GM12892 (cell line): ENCODE results near the gene OARD1.

ENCODE experiments used
- DNase-seq: peaks from one replicate; pipeline ENCODE4 v3.0.0; 2011; ENCODE audit not compliant: insufficient read length
- FAIRE-seq: peaks from 2 replicates; lab custom pipeline; 2011; peaks lifted over from hg19 to GRCh38; lab: Jason Lieb, UNC
- POLR2A ChIP-seq: IDR thresholded peaks from 2 replicates; pipeline ENCODE4 v1.6.1; 2011; ENCODE audit warnings: low read depth, low read length, control low read depth
- POLR2AphosphoS5 ChIP-seq: IDR thresholded peaks from 2 replicates; pipeline ENCODE4 v1.6.1; 2011; ENCODE audit warnings: low read depth, low read length, control low read depth
- TAF1 ChIP-seq: IDR thresholded peaks from 2 replicates; pipeline ENCODE4 v1.6.1; 2011; ENCODE audit warnings: low read depth, mild to moderate bottlenecking, control low read depth, low read length, borderline replicate concordance

OARD1 gene

GRCh38 chr6:41055149-41055548 is 17.0 kb downstream of the OARD1 start:
- TF ChIP-seq POLR2A (no peak), TAF1 (no peak), POLR2AphosphoS5 (no peak)
- DNase-seq (no peak), FAIRE-seq (no peak)

GRCh38 chr6:41054511-41054910 is 17.6 kb downstream of the OARD1 start:
- no peak for FAIRE-seq

GRCh38 chr6:41053041-41053440 is 19.1 kb downstream of the OARD1 start, which contains the start of gene APOBEC2:
Gene APOBEC2 (plus strand): TSS chr6:41053202. CDS start chr6:41053348, 146 bp downstream.
- FAIRE-seq (no peak), DNase-seq (no peak)
- TF ChIP-seq POLR2AphosphoS5 (no peak), POLR2A (no peak), TAF1 (no peak)

More at GRCh38 chr6:41054511-41054910, 17.6 kb downstream of the OARD1 start:
- no peak for TF ChIP-seq POLR2AphosphoS5
- no peak for TF ChIP-seq TAF1
- no peak for TF ChIP-seq POLR2A
- DNase-seq: no peak

- FAIRE-seq (no peak), DNase-seq (no peak)
- no peak for TF ChIP-seq POLR2A
- no peak for TF ChIP-seq TAF1
- TF ChIP-seq POLR2AphosphoS5: no peak
Measured at GRCh38 chr6:41051873-41052272, 20.3 kb downstream of the OARD1 start.

- FAIRE-seq: no peak
- no peak for DNase-seq
- no peak for TF ChIP-seq POLR2AphosphoS5
- no peak for TF ChIP-seq POLR2A
- TF ChIP-seq TAF1: no peak
Measured at GRCh38 chr6:41050536-41050935, 21.6 kb downstream of the OARD1 start.

GRCh38 chr6:41049955-41050354 is 22.2 kb downstream of the OARD1 start:
- DNase-seq (no peak), FAIRE-seq (no peak)
- no peak for TF ChIP-seq POLR2A
- TF ChIP-seq TAF1: no peak
- no peak for TF ChIP-seq POLR2AphosphoS5

- TF ChIP-seq TAF1 (no peak), POLR2A (no peak), POLR2AphosphoS5 (no peak)
- FAIRE-seq (no peak), DNase-seq (no peak)
Measured at GRCh38 chr6:41049521-41049920, 22.6 kb downstream of the OARD1 start.

- FAIRE-seq: no peak
- DNase-seq: no peak
- TF ChIP-seq TAF1 (no peak), POLR2AphosphoS5 (no peak), POLR2A (no peak)
Measured at GRCh38 chr6:41047745-41048732, 24.1 kb downstream of the OARD1 start.

GRCh38 chr6:41047306-41047705 is 24.9 kb downstream of the OARD1 start:
- DNase-seq (no peak), FAIRE-seq (no peak)
- TF ChIP-seq POLR2A (no peak), POLR2AphosphoS5 (no peak), TAF1 (no peak)

GRCh38 chr6:41046084-41046483 is 26.1 kb downstream of the OARD1 start:
- DNase-seq (no peak), FAIRE-seq (no peak)
- TF ChIP-seq POLR2AphosphoS5 (no peak), POLR2A (no peak), TAF1 (no peak)

- TF ChIP-seq POLR2AphosphoS5: no peak
- no peak for TF ChIP-seq POLR2A
- TF ChIP-seq TAF1: no peak
- FAIRE-seq (no peak), DNase-seq (no peak)
Measured at GRCh38 chr6:41045664-41046063, 26.5 kb downstream of the OARD1 start.

- FAIRE-seq: no peak
- no peak for DNase-seq
- TF ChIP-seq POLR2AphosphoS5 (no peak), TAF1 (no peak), POLR2A (no peak)
Measured at GRCh38 chr6:41043151-41043550, 29.0 kb downstream of the OARD1 start.
